T-helper 1 cell treated with Interleukin-12 subunit alpha and Interleukin-12 subunit beta and Interleukin-4 antibody, amounts not matched to agents 30 μg/mL and 1 μg/mL, for 36 hours (primary cell): ENCODE data around the gene SLC17A8.

Experiments
- H3K27ac Mint-ChIP-seq: one replicate; pipeline ENCODE4 v1.8.0; 2021; ENCODE audit warnings: mild to moderate bottlenecking, mixed read lengths
- H3K27me3 Mint-ChIP-seq: one replicate; pipeline ENCODE4 v1.8.0; 2021; ENCODE audit warnings: low read depth, mixed read lengths
- H3K36me3 Mint-ChIP-seq: one replicate; pipeline ENCODE4 v1.8.0; 2021; ENCODE audit warnings: low read depth, mixed read lengths
- H3K4me1 Mint-ChIP-seq: one replicate; pipeline ENCODE4 v1.8.0; 2021; ENCODE audit warnings: low read depth, mixed read lengths
- H3K4me3 Mint-ChIP-seq: one replicate; pipeline ENCODE4 v1.8.0; 2021; ENCODE audit warnings: mild to moderate bottlenecking, moderate library complexity, mixed read lengths
- H3K9me3 Mint-ChIP-seq: one replicate; pipeline ENCODE4 v1.8.0; 2021; ENCODE audit warnings: mixed read lengths

The SLC17A8 gene

GRCh38 chr12:100383586-100384558 lies 27.0 kb downstream of the SLC17A8 start:
- H3K27me3 Mint-ChIP-seq, result no peaks in the 10 kb centered on the region
- no peak overlapping the region for H3K4me3 Mint-ChIP-seq
- no peaks in the 10 kb centered on the region for H3K9me3 Mint-ChIP-seq
- H3K4me1 Mint-ChIP-seq, result no peaks in the 10 kb centered on the region
- H3K27ac Mint-ChIP-seq, result no peak overlapping the region
- no peaks in the 10 kb centered on the region for H3K36me3 Mint-ChIP-seq

- Mint-ChIP-seq H3K4me1 (no peaks in the 10 kb centered on the region), H3K4me3 (no peak overlapping the region), H3K9me3 (no peaks in the 10 kb centered on the region), H3K27ac (no peak overlapping the region), H3K27me3 (no peaks in the 10 kb centered on the region), H3K36me3 (no peaks in the 10 kb centered on the region)
These were observed 27.7 kb downstream of the SLC17A8 start for GRCh38 chr12:100384559-100384935.

- H3K9me3 Mint-ChIP-seq, result no peaks in the 10 kb centered on the region
- H3K4me1 Mint-ChIP-seq, result no peaks in the 10 kb centered on the region
- no peaks in the 10 kb centered on the region for H3K36me3 Mint-ChIP-seq
- H3K4me3 Mint-ChIP-seq, result no peak overlapping the region
- H3K27me3 Mint-ChIP-seq, result no peaks in the 10 kb centered on the region
- no peak overlapping the region for H3K27ac Mint-ChIP-seq
These were observed 31.5 kb downstream of the SLC17A8 start for GRCh38 chr12:100388382-100388781.

DNA sequence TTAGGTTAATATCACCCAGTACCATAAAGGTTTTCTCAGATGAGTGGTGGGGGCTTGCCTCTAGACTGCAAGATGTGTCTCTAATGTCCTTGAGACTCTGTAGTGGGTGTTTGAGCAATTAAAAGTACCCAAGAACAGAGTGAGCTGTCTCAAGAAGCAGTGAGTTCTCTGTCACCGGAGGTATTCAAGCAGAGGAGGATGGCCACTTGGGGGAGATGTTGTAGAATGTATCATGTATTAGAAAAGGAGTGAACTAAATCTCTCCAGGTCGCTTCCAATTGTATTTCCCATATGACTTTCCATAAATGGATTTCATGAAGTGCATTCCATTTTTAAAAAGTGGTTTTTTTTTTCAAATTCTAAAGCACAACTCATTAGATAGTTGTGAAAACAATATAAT lies 35.0 kb downstream of the SLC17A8 start:
- Mint-ChIP-seq H3K27me3 (no peaks in the 10 kb centered on the region), H3K4me1 (no peaks in the 10 kb centered on the region), H3K9me3 (no peaks in the 10 kb centered on the region), H3K27ac (no peak overlapping the region), H3K4me3 (no peak overlapping the region), H3K36me3 (no peaks in the 10 kb centered on the region)

DNA sequence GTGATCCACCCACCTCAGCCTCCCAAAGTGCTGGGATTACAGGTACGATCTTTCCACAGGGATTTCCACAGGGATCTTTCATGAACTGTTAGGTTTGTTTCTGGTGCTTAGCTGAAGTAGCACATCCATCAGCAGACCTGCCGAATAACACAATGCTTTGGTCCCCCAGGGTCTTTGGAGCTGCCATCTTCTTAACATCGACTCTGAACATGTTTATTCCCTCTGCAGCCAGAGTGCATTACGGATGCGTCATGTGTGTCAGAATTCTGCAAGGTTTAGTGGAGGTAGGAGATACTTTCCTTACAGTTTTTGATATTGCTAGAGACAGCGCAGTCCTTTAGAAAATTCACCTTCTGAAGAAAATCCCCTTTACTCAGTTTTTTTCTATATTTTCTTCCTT lies 36.3 kb downstream of the SLC17A8 start:
- H3K4me1 Mint-ChIP-seq, result no peaks in the 10 kb centered on the region
- H3K36me3 Mint-ChIP-seq, result no peaks in the 10 kb centered on the region
- no peak overlapping the region for H3K27ac Mint-ChIP-seq
- H3K9me3 Mint-ChIP-seq, result no peaks in the 10 kb centered on the region
- H3K4me3 Mint-ChIP-seq, result no peak overlapping the region
- H3K27me3 Mint-ChIP-seq, result no peaks in the 10 kb centered on the region

GRCh38 chr12:100395811-100396210 lies 38.9 kb downstream of the SLC17A8 start:
- H3K27me3 Mint-ChIP-seq, result no peaks in the 10 kb centered on the region
- H3K4me3 Mint-ChIP-seq, result no peak overlapping the region
- H3K4me1 Mint-ChIP-seq, result no peaks in the 10 kb centered on the region
- H3K9me3 Mint-ChIP-seq, result no peaks in the 10 kb centered on the region
- H3K36me3 Mint-ChIP-seq, result no peaks in the 10 kb centered on the region
- H3K27ac Mint-ChIP-seq, result no peak overlapping the region

GRCh38 chr12:100398307-100398706 lies 41.4 kb downstream of the SLC17A8 start:
- H3K9me3 Mint-ChIP-seq, result no peaks in the 10 kb centered on the region
- no peak overlapping the region for H3K27ac Mint-ChIP-seq
- no peaks in the 10 kb centered on the region for H3K4me1 Mint-ChIP-seq
- no peaks in the 10 kb centered on the region for H3K36me3 Mint-ChIP-seq
- no peak overlapping the region for H3K4me3 Mint-ChIP-seq
- peaks cover 4% of the 10 kb centered on the region for H3K27me3 Mint-ChIP-seq

DNA sequence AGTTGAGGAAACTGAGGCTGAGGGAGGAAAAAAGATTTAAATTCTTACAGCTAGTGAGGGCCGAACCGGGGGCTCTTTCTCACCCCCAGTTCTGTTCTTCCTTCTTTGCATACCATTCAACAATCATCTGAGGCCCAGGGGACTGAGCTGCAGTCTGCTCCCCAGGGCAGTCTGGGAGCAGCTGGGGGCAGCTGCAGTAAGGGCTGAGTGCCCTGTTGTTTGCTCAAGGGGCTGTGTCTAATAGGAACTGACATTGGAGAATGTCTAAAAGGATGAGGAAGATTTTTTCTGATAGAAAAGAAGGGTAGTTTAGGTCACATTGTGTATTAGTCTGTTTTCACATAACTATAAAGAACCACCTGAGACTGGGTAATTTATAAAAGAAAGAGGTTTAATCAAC lies 42.2 kb downstream of the SLC17A8 start:
- no peaks in the 10 kb centered on the region for H3K36me3 Mint-ChIP-seq
- no peak overlapping the region for H3K4me3 Mint-ChIP-seq
- no peaks in the 10 kb centered on the region for H3K4me1 Mint-ChIP-seq
- H3K27ac Mint-ChIP-seq, result no peak overlapping the region
- H3K27me3 Mint-ChIP-seq, result peaks cover 4% of the 10 kb centered on the region
- no peaks in the 10 kb centered on the region for H3K9me3 Mint-ChIP-seq

GRCh38 chr12:100401660-100402059 lies 44.8 kb downstream of the SLC17A8 start:
- Mint-ChIP-seq H3K4me3 (no peak overlapping the region), H3K27me3 (peaks cover 4% of the 10 kb centered on the region), H3K36me3 (no peaks in the 10 kb centered on the region), H3K4me1 (no peaks in the 10 kb centered on the region), H3K9me3 (no peaks in the 10 kb centered on the region), H3K27ac (no peak overlapping the region)

GRCh38 chr12:100402763-100403162 lies 45.9 kb downstream of the SLC17A8 start:
- no peaks in the 10 kb centered on the region for H3K4me1 Mint-ChIP-seq
- no peaks in the 10 kb centered on the region for H3K36me3 Mint-ChIP-seq
- H3K9me3 Mint-ChIP-seq, result no peaks in the 10 kb centered on the region
- peaks cover 4% of the 10 kb centered on the region for H3K27me3 Mint-ChIP-seq
- H3K4me3 Mint-ChIP-seq, result no peak overlapping the region
- no peak overlapping the region for H3K27ac Mint-ChIP-seq

GRCh38 chr12:100403446-100403845 lies 46.6 kb downstream of the SLC17A8 start:
- no peaks in the 10 kb centered on the region for H3K36me3 Mint-ChIP-seq
- H3K4me3 Mint-ChIP-seq, result no peak overlapping the region
- H3K4me1 Mint-ChIP-seq, result no peaks in the 10 kb centered on the region
- peaks cover 4% of the 10 kb centered on the region for H3K27me3 Mint-ChIP-seq
- no peak overlapping the region for H3K27ac Mint-ChIP-seq
- H3K9me3 Mint-ChIP-seq, result no peaks in the 10 kb centered on the region

GRCh38 chr12:100404769-100405407 lies 48.0 kb downstream of the SLC17A8 start:
- Mint-ChIP-seq H3K9me3 (no peaks in the 10 kb centered on the region), H3K27me3 (peaks cover 4% of the 10 kb centered on the region), H3K4me1 (no peaks in the 10 kb centered on the region), H3K36me3 (no peaks in the 10 kb centered on the region), H3K4me3 (no peak overlapping the region), H3K27ac (no peak overlapping the region)

DNA sequence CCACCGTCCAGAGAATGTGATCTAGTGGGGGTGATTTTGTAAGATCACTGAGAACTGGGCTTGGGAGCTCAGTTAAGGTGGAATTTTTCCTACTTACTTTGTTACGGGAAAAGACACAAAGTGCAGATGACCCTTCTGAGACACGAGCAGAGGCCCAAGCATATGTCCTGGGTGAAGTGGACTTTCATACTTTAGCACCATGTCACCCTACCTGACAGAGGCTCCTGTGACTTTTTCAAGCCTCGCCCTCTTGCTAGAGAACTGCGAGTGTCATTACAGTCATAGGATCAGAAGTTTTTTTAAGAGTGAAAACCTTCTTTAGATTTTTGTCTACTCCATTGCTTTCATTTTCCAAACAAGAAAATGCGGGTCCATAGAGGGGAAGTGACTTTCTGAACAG lies 56.1 kb downstream of the SLC17A8 start:
- peaks cover 8% of the 10 kb centered on the region for H3K27me3 Mint-ChIP-seq
- no peaks in the 10 kb centered on the region for H3K4me1 Mint-ChIP-seq
- no peaks in the 10 kb centered on the region for H3K9me3 Mint-ChIP-seq
- no peak overlapping the region for H3K4me3 Mint-ChIP-seq
- no peaks in the 10 kb centered on the region for H3K36me3 Mint-ChIP-seq
- H3K27ac Mint-ChIP-seq, result no peak overlapping the region

GRCh38 chr12:100414739-100415138 lies 57.9 kb downstream of the SLC17A8 start:
- no peaks in the 10 kb centered on the region for H3K9me3 Mint-ChIP-seq
- peaks cover 12% of the 10 kb centered on the region for H3K27me3 Mint-ChIP-seq
- H3K27ac Mint-ChIP-seq, result no peak overlapping the region
- no peaks in the 10 kb centered on the region for H3K36me3 Mint-ChIP-seq
- no peak overlapping the region for H3K4me3 Mint-ChIP-seq
- no peaks in the 10 kb centered on the region for H3K4me1 Mint-ChIP-seq

GRCh38 chr12:100422646-100423045 lies 65.8 kb downstream of the SLC17A8 start:
- Mint-ChIP-seq H3K36me3 (no peaks in the 10 kb centered on the region), H3K27me3 (peaks cover 7% of the 10 kb centered on the region), H3K9me3 (no peaks in the 10 kb centered on the region), H3K27ac (no peak overlapping the region), H3K4me1 (no peaks in the 10 kb centered on the region), H3K4me3 (no peak overlapping the region)
